Mesenchymal stem cell (in vitro differentiated cells and primary cell): ENCODE results near the gene STRIP2.

Experiments
- DNase-seq: peaks from one replicate; pipeline ENCODE4 v3.0.0-alpha.2; 2013
- H2AFZ ChIP-seq: one replicate; pipeline ENCODE4 v1.6.1; 2013; ENCODE audit warnings: low read depth, mild to moderate bottlenecking, control low read depth, inconsistent platforms, low read length, moderate library complexity
- H2AK5ac ChIP-seq: 2 replicates; pipeline ENCODE4 v1.6.1; 2013; ENCODE audit warnings: low read length, moderate library complexity, mild to moderate bottlenecking, inconsistent platforms; ENCODE audit not compliant: severe bottlenecking
- H2BK120ac ChIP-seq: one replicate; pipeline ENCODE4 v1.6.1; 2013; ENCODE audit warnings: low read depth, mild to moderate bottlenecking, inconsistent platforms, low read length, moderate library complexity
- H2BK12ac ChIP-seq, 2 experiments: one replicate each; pipeline ENCODE4 v1.6.1; 2013; ENCODE audit warnings: inconsistent platforms in 2 of 2, low read length in 2 of 2, mild to moderate bottlenecking in 2 of 2, moderate library complexity in 2 of 2, control low read depth in 1 of 2
- H2BK15ac ChIP-seq: one replicate; pipeline ENCODE4 v1.6.1; 2013; ENCODE audit warnings: mild to moderate bottlenecking, low read depth, inconsistent platforms; ENCODE audit not compliant: poor library complexity, severe bottlenecking
- H2BK5ac ChIP-seq: 2 replicates; pipeline ENCODE4 v1.6.1; 2013; ENCODE audit warnings: low read depth, mild to moderate bottlenecking, low read length, control low read depth, inconsistent platforms; ENCODE audit not compliant: poor library complexity, severe bottlenecking
- H3K14ac ChIP-seq, 2 experiments: one replicate each; pipeline ENCODE4 v1.6.1; 2013; ENCODE audit warnings: inconsistent platforms in 2 of 2, low read length in 2 of 2, control low read depth in 1 of 2, mild to moderate bottlenecking in 1 of 2, moderate library complexity in 1 of 2
- H3K18ac ChIP-seq, 2 experiments: one replicate each; pipeline ENCODE4 v1.6.1; 2013; ENCODE audit warnings: inconsistent platforms in 2 of 2, low read length in 2 of 2, control low read depth in 1 of 2, low read depth in 1 of 2, mild to moderate bottlenecking in 1 of 2
- H3K23ac ChIP-seq, 2 experiments: one replicate each; pipeline ENCODE4 v1.6.1; 2013; ENCODE audit warnings: inconsistent platforms in 2 of 2, low read length in 2 of 2, mild to moderate bottlenecking in 2 of 2, moderate library complexity in 2 of 2, control low read depth in 1 of 2
- H3K27ac ChIP-seq: 2 replicates; pipeline ENCODE4 v1.5.1; 2013; ENCODE audit warnings: mild to moderate bottlenecking, moderate library complexity, low read length, control low read depth, inconsistent platforms; ENCODE audit not compliant: poor library complexity, severe bottlenecking
- H3K27me3 ChIP-seq, 2 experiments: 2 replicates each; pipeline versions ENCODE4 v1.6.1 to v1.7.0; 2013; ENCODE audit warnings: low read length in 2 of 2, mild to moderate bottlenecking in 2 of 2, moderate library complexity in 2 of 2, control low read depth in 1 of 2, inconsistent platforms in 1 of 2; ENCODE audit not compliant: control insufficient read depth in 1 of 2, insufficient read depth in 1 of 2
- H3K36me3 ChIP-seq, 2 experiments: 2 replicates each; pipeline versions ENCODE4 v1.6.1 to v1.7.0; 2013; ENCODE audit warnings: low read length in 2 of 2, control low read depth in 1 of 2, inconsistent platforms in 1 of 2, low read depth in 1 of 2, mild to moderate bottlenecking in 1 of 2; ENCODE audit not compliant: insufficient read depth in 2 of 2, control insufficient read depth in 1 of 2
- H3K4ac ChIP-seq, 2 experiments: one replicate each; pipeline ENCODE4 v1.6.1; 2013; ENCODE audit warnings: inconsistent platforms in 2 of 2, low read length in 2 of 2, mild to moderate bottlenecking in 2 of 2, moderate library complexity in 2 of 2, control low read depth in 1 of 2, low read depth in 1 of 2
- H3K4me1 ChIP-seq: 2 replicates; pipeline ENCODE4 v1.6.1; 2013; ENCODE audit warnings: low read depth, low read length, control low read depth; ENCODE audit not compliant: control insufficient read depth, insufficient read depth
- H3K4me2 ChIP-seq: 2 replicates; pipeline ENCODE4 v1.6.1; 2013; ENCODE audit warnings: low read length, mild to moderate bottlenecking, inconsistent platforms; ENCODE audit not compliant: poor library complexity, severe bottlenecking
- H3K4me3 ChIP-seq, 2 experiments: 2 replicates each; pipeline versions ENCODE4 v1.5.1 to v1.7.0; 2013; ENCODE audit warnings: low read length in 2 of 2, mild to moderate bottlenecking in 2 of 2, control low read depth in 1 of 2, low read depth in 1 of 2; ENCODE audit not compliant: insufficient read depth in 1 of 2
- H3K79me1 ChIP-seq: replicated peaks from 2 replicates; pipeline ENCODE4 v1.6.1; 2013; ENCODE audit warnings: mild to moderate bottlenecking, control low read depth, low read length, inconsistent platforms; ENCODE audit not compliant: poor library complexity, severe bottlenecking
- H3K9ac ChIP-seq: 2 replicates; pipeline ENCODE4 v1.7.0; 2013; ENCODE audit warnings: mild to moderate bottlenecking, low read length, moderate library complexity
- H3K9me3 ChIP-seq: 2 replicates; pipeline ENCODE4 v1.7.0; 2013; ENCODE audit warnings: mild to moderate bottlenecking, low read length; ENCODE audit not compliant: control insufficient read depth
- H4K8ac ChIP-seq: one replicate; pipeline ENCODE4 v1.6.1; 2013; ENCODE audit warnings: inconsistent platforms, mild to moderate bottlenecking, low read length, moderate library complexity
- H4K91ac ChIP-seq: one replicate; pipeline ENCODE4 v1.6.1; 2013; ENCODE audit warnings: mild to moderate bottlenecking, low read length, inconsistent platforms
- WGBS: methylation state at CpG from one replicate; pipeline ENCODE4 v1.1.7; 2013; ENCODE audit warnings: mixed read lengths; 5-methylcytosine and 5-hydroxymethylcytosine counted together

STRIP2 gene

DNA sequence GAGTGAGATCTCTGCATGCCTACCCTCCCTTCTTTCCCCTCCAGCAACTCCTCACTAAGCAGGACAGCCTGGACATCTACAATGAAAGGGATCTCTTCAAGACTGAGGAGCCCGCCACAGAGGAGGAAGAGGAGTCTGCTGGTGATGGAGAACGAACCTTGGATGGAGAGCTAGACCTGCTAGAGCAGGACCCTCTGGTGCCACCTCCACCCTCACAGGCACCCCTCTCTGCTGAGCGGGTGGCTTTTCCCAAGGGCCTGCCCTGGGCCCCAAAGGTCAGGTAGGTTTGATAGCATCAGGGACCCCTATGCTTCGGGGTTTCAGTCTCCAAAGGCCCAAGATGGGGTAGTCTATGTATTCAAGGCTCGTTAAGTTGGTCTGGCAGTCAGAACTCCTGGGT lies 23.9 kb downstream of the STRIP2 start:
- H3K4me1 ChIP-seq, result no peaks in the 10 kb centered on the region
- H4K8ac ChIP-seq, result no peak overlapping the region
- no peaks in the 10 kb centered on the region for H3K9me3 ChIP-seq
- no peak overlapping the region for H3K4me2 ChIP-seq
- H3K18ac ChIP-seq, result no peak overlapping the region
- no peak overlapping the region for H2BK5ac ChIP-seq
- no peak overlapping the region for H4K91ac ChIP-seq
- no peaks in the 10 kb centered on the region for H3K27me3 ChIP-seq
- H2BK15ac ChIP-seq, result no peak overlapping the region
- H2AK5ac ChIP-seq, result no peak overlapping the region
- no peak for DNase-seq
- H3K4me3 ChIP-seq, result no peak overlapping the region
- H3K9ac ChIP-seq, result no peak overlapping the region
- WGBS, result 91% methylated on average over 5 of the region's 5 CpGs
- no peak overlapping the region for H3K4ac ChIP-seq
- H2BK120ac ChIP-seq, result no peak overlapping the region
- H3K23ac ChIP-seq, result no peak overlapping the region
- no peak overlapping the region for H2AFZ ChIP-seq
- no peak overlapping the region for H2BK12ac ChIP-seq
- H3K14ac ChIP-seq, result no peak overlapping the region
- no peaks in the 10 kb centered on the region for H3K79me1 ChIP-seq
- H3K27ac ChIP-seq, result no peak overlapping the region
- peaks cover 2 to 59% of the 10 kb centered on the region in 2 experiments for H3K36me3 ChIP-seq

DNA sequence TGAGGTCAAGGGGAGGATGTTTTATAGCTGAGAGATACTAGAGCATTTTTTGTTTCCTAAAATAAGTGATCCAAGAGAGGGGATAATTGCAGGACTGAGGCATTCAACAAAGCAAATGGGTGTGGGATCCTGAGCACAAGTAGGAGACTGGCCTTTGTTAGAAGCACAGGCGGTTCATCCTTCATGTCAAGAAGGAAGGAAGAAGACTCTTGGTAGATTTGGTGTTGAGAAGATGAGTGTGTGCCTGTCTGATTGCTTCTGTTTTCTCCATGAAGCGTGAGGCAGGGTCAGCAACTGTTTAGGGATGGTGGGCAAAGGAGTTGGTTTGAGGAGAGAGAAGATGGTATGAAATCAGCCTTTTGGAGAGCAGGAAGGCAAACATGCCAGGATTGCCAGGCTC lies 27.6 kb downstream of the STRIP2 start:
- no peak overlapping the region for H3K14ac ChIP-seq
- H3K4me2 ChIP-seq, result no peak overlapping the region
- H3K27ac ChIP-seq, result no peak overlapping the region
- no peak overlapping the region for H2BK12ac ChIP-seq
- no peak overlapping the region for H3K23ac ChIP-seq
- no peak overlapping the region for H2BK15ac ChIP-seq
- H3K36me3 ChIP-seq, result peaks cover 0 to 55% of the 10 kb centered on the region in 2 experiments
- H3K79me1 ChIP-seq, result no peaks in the 10 kb centered on the region
- H2AFZ ChIP-seq, result no peak overlapping the region
- H2BK5ac ChIP-seq, result no peak overlapping the region
- 95% methylated on average over 2 of the region's 2 CpGs for WGBS
- no peaks in the 10 kb centered on the region for H3K4me1 ChIP-seq
- H3K27me3 ChIP-seq, result no peaks in the 10 kb centered on the region
- H3K4ac ChIP-seq, result no peak overlapping the region
- H3K18ac ChIP-seq, result no peak overlapping the region
- no peak overlapping the region for H3K4me3 ChIP-seq
- no peak overlapping the region for H3K9ac ChIP-seq
- H2AK5ac ChIP-seq, result no peak overlapping the region
- no peak overlapping the region for H4K91ac ChIP-seq
- no peak for DNase-seq
- H3K9me3 ChIP-seq, result no peaks in the 10 kb centered on the region
- H4K8ac ChIP-seq, result no peak overlapping the region
- no peak overlapping the region for H2BK120ac ChIP-seq

DNA sequence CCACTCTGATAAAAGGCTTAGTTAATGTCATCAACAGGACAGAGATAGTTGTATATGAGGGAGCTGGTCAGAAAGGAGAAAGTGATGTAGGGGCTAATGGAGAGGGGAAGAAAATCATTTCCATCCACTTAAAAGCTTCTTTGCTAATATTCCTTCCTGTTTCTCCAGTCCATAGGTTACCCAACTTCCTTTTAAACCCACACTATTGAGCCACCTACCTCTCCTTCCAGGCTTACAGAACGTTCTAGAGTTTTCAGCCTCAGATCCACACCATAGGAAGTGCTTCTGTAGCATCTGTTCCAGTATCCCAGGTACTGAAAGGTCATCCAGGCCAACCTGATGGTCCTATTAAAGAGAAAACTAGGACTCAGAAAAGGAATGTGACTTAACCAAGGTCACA lies 28.2 kb downstream of the STRIP2 start:
- Histone ChIP-seq H2BK12ac (no peak overlapping the region), H3K23ac (no peak overlapping the region), H2AK5ac (no peak overlapping the region), H3K27me3 (no peaks in the 10 kb centered on the region), H3K14ac (no peak overlapping the region), H3K18ac (no peak overlapping the region), H2BK15ac (no peak overlapping the region), H3K4ac (no peak overlapping the region), H3K4me2 (no peak overlapping the region), H3K36me3 (peaks cover 0 to 50% of the 10 kb centered on the region in 2 experiments), H2BK5ac (no peak overlapping the region), H3K79me1 (no peaks in the 10 kb centered on the region), H3K9me3 (no peaks in the 10 kb centered on the region), H3K9ac (no peak overlapping the region), H3K27ac (no peak overlapping the region), H4K8ac (no peak overlapping the region), H3K4me1 (no peaks in the 10 kb centered on the region), H3K4me3 (no peak overlapping the region), H2AFZ (no peak overlapping the region), H4K91ac (no peak overlapping the region), H2BK120ac (no peak overlapping the region)
- DNase-seq, result no peak
- 89% methylated on average over 1 of the region's 1 CpG for WGBS

DNA sequence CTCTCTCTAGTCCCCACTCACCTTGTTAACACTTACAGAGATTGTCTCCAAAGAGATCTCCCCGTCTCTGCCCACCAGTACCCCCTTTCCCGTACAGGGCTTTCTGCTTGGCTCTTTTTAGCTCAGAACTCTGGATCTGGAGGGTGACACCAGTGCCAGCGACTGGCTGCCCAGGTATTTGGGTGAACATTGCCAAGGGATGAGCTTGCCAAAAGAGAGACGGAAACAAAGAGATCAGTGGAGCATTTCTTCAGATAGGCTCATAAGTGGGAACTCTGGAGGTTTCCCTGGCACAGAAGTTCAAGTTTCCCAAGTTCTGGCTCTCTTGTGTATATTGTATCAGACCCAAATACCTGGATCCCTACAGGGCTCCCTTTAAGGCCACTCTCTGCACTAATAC lies 30.0 kb downstream of the STRIP2 start:
- Histone ChIP-seq H2BK15ac (no peak overlapping the region), H3K14ac (no peak overlapping the region), H3K36me3 (peaks cover 0 to 37% of the 10 kb centered on the region in 2 experiments), H3K4me3 (no peak overlapping the region), H4K91ac (no peak overlapping the region), H3K4me2 (no peak overlapping the region), H2BK120ac (no peak overlapping the region), H2BK12ac (no peak overlapping the region), H3K4me1 (no peaks in the 10 kb centered on the region), H3K9ac (no peak overlapping the region), H2BK5ac (no peak overlapping the region), H3K23ac (no peak overlapping the region), H3K27ac (no peak overlapping the region), H3K27me3 (no peaks in the 10 kb centered on the region), H3K9me3 (no peaks in the 10 kb centered on the region), H3K4ac (no peak overlapping the region), H2AFZ (no peak overlapping the region), H2AK5ac (no peak overlapping the region), H3K18ac (no peak overlapping the region), H3K79me1 (no peaks in the 10 kb centered on the region), H4K8ac (no peak overlapping the region)
- WGBS, result 97% methylated on average over 4 of the region's 4 CpGs
- no peak for DNase-seq
